Measurements from ENCODE around the gene AP4M1.

AP4M1 gene

GRCh38 chr7:100155553-100156317 is 54.3 kb downstream of the AP4M1 start:
- no peak overlapping the region for H3K4me2 ChIP-seq (ENCODE audit: low read depth, low read length, poor library complexity, severe bottlenecking)
- H3K9me3 ChIP-seq (ENCODE audit: insufficient read depth, low read length): no peaks in the 10 kb centered on the region
- H3K27me3 ChIP-seq (ENCODE audit: low read length): no peaks in the 10 kb centered on the region
- peaks cover 48% of the 10 kb centered on the region for H3F3A ChIP-seq (ENCODE audit: insufficient read depth)
- H3K27ac ChIP-seq (ENCODE audit: low read depth, low read length): peak overlapping the region; percentile 70
- no peak overlapping the region for H2AFZ ChIP-seq (ENCODE audit: low read depth, low read length, severe bottlenecking)
- H3K4me3 ChIP-seq (ENCODE audit: insufficient read depth, low read length, poor library complexity, severe bottlenecking): no peak overlapping the region
- no peaks in the 10 kb centered on the region for H3K9me2 ChIP-seq (replicated peaks; ENCODE audit: insufficient read depth, low read length)
- H4K20me1 ChIP-seq (ENCODE audit: low read depth, low read length): no peaks in the 10 kb centered on the region
- H3K9ac ChIP-seq (ENCODE audit: low read length): no peak overlapping the region
- H3K79me2 ChIP-seq (ENCODE audit: insufficient read depth, low read length): peaks cover 15% of the 10 kb centered on the region
- TF ChIP-seq EZH2phosphoT487 (conservative IDR thresholded peaks at IDR 0.05; ENCODE audit: low read length) (no peak), CTCF (IDR thresholded peaks at IDR 0.05; ENCODE audit: insufficient read depth, low read length, poor library complexity, severe bottlenecking) (no peak)
- H3K36me3 ChIP-seq (ENCODE audit: low read length): no peaks in the 10 kb centered on the region

- TF ChIP-seq CTCF (IDR thresholded peaks at IDR 0.05; ENCODE audit: insufficient read depth, low read length, poor library complexity, severe bottlenecking) (no peak), EZH2phosphoT487 (conservative IDR thresholded peaks at IDR 0.05; ENCODE audit: low read length) (no peak)
Observed at GRCh38 chr7:100156331-100157068, 55.1 kb downstream of the AP4M1 start.

GRCh38 chr7:100157069-100157333 is 55.6 kb downstream of the AP4M1 start:
- H2AFZ ChIP-seq (ENCODE audit: low read depth, low read length, severe bottlenecking): no peak overlapping the region
- H3K4me3 ChIP-seq (ENCODE audit: insufficient read depth, low read length, poor library complexity, severe bottlenecking): peak overlapping the region; percentile 95
- H3K9me3 ChIP-seq (ENCODE audit: insufficient read depth, low read length): no peaks in the 10 kb centered on the region
- H3K27me3 ChIP-seq (ENCODE audit: low read length): no peaks in the 10 kb centered on the region
- H3K36me3 ChIP-seq (ENCODE audit: low read length): no peaks in the 10 kb centered on the region
- H3F3A ChIP-seq (ENCODE audit: insufficient read depth): peaks cover 44% of the 10 kb centered on the region
- H3K9me2 ChIP-seq (replicated peaks; ENCODE audit: insufficient read depth, low read length): no peaks in the 10 kb centered on the region
- peaks cover 13% of the 10 kb centered on the region for H3K79me2 ChIP-seq (ENCODE audit: insufficient read depth, low read length)
- H3K27ac ChIP-seq (ENCODE audit: low read depth, low read length): peak overlapping the region; percentile 70
- H4K20me1 ChIP-seq (ENCODE audit: low read depth, low read length): no peaks in the 10 kb centered on the region
- peak overlapping the region; percentile 89 for H3K4me2 ChIP-seq (ENCODE audit: low read depth, low read length, poor library complexity, severe bottlenecking)
- H3K9ac ChIP-seq (ENCODE audit: low read length): peak overlapping the region; percentile 92
- TF ChIP-seq CTCF (IDR thresholded peaks at IDR 0.05; ENCODE audit: insufficient read depth, low read length, poor library complexity, severe bottlenecking) (no peak), EZH2phosphoT487 (conservative IDR thresholded peaks at IDR 0.05; ENCODE audit: low read length) (no peak)

More at GRCh38 chr7:100156331-100157068, 55.1 kb downstream of the AP4M1 start:
- peak overlapping the region; percentile 95 for H3K4me3 ChIP-seq (ENCODE audit: insufficient read depth, low read length, poor library complexity, severe bottlenecking)
- H3F3A ChIP-seq (ENCODE audit: insufficient read depth): peaks cover 48% of the 10 kb centered on the region
- H3K9ac ChIP-seq (ENCODE audit: low read length): peak overlapping the region; percentile 92
- H3K9me3 ChIP-seq (ENCODE audit: insufficient read depth, low read length): no peaks in the 10 kb centered on the region
- H3K4me2 ChIP-seq (ENCODE audit: low read depth, low read length, poor library complexity, severe bottlenecking): peak overlapping the region; percentile 89
- H2AFZ ChIP-seq (ENCODE audit: low read depth, low read length, severe bottlenecking): no peak overlapping the region
- H3K79me2 ChIP-seq (ENCODE audit: insufficient read depth, low read length): peaks cover 13% of the 10 kb centered on the region
- no peaks in the 10 kb centered on the region for H3K36me3 ChIP-seq (ENCODE audit: low read length)
- no peaks in the 10 kb centered on the region for H4K20me1 ChIP-seq (ENCODE audit: low read depth, low read length)
- no peaks in the 10 kb centered on the region for H3K27me3 ChIP-seq (ENCODE audit: low read length)
- peak overlapping the region; percentile 70 for H3K27ac ChIP-seq (ENCODE audit: low read depth, low read length)
- no peaks in the 10 kb centered on the region for H3K9me2 ChIP-seq (replicated peaks; ENCODE audit: insufficient read depth, low read length)

Measured in SU-DHL-6 (cell line).